Subcutaneous abdominal adipose tissue (tissue), 5 donors: ENCODE measurements around the gene KRTDAP.

Experiments used
- H3K27ac ChIP-seq: one replicate; pipeline ENCODE4 v1.7.0; 2013; ENCODE audit warnings: low read depth, mild to moderate bottlenecking, inconsistent platforms, low read length, moderate library complexity
- H3K27me3 ChIP-seq, 5 donors: one replicate each; pipeline ENCODE4 v1.7.0; 2013; ENCODE audit warnings: low read length in 5 of 5, inconsistent platforms in 1 of 5; ENCODE audit not compliant: control insufficient read depth in 5 of 5, insufficient read depth in 4 of 5
- H3K36me3 ChIP-seq, 5 donors: one replicate each; pipeline ENCODE4 v1.7.0; 2013; ENCODE audit warnings: low read length in 5 of 5; ENCODE audit not compliant: control insufficient read depth in 5 of 5, insufficient read depth in 5 of 5
- H3K4me1 ChIP-seq, 5 donors: one replicate each; pipeline ENCODE4 v1.7.0; 2013; ENCODE audit warnings: low read length in 5 of 5, mild to moderate bottlenecking in 3 of 5, moderate library complexity in 1 of 5; ENCODE audit not compliant: control insufficient read depth in 5 of 5, insufficient read depth in 5 of 5
- H3K4me3 ChIP-seq, 5 donors: one replicate each; pipeline ENCODE4 v1.7.0; 2013; ENCODE audit warnings: low read length in 5 of 5, low read depth in 1 of 5
- H3K9ac ChIP-seq, 5 donors: one replicate each; pipeline ENCODE4 v1.7.0; 2013; ENCODE audit warnings: low read length in 5 of 5, mild to moderate bottlenecking in 4 of 5, moderate library complexity in 3 of 5
- H3K9me3 ChIP-seq, 5 donors: one replicate each; pipeline ENCODE4 v1.7.0; 2013; ENCODE audit warnings: low read length in 5 of 5; ENCODE audit not compliant: control insufficient read depth in 5 of 5
- donor health status: healthy.
- donor health status: healthy.
- donor health status: healthy.
- donor health status: healthy.
- donor health status: healthy.

Gene KRTDAP

DNA sequence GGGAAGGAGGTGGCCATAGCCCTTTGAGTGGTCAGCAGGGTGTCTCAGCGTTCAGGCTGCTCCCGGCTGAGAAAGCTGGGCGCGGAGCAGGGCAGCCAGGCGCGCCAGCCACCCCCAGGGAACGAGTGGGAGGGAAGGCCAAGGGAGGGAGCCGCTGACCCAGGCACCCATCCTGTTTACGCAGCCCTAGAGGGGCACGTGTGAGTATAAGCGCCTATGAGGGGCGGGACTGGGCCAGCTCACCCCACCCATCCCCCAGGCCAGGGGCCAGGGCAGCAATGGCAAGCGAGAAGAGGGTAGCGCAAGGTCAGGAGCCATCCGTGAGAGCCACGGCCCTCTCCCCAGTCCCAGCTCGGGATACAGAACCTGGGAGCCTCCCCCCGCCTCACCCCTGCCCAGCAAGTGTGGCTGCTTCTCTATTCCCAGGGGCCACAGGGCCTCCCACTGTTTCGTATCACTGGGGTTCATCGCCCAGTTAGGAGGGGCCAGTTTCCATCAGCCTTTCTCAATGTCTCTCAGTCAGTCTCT lies 24.1 kb upstream of the KRTDAP start:
- Histone ChIP-seq H3K27ac (no peak overlapping the region), H3K9me3 (no peaks in the 10 kb centered on the region), H3K36me3 (no peaks in the 10 kb centered on the region), H3K27me3 (peaks cover 28 to 44% (median 43%) of the 10 kb centered on the region in 5 donors), H3K9ac (no peak overlapping the region), H3K4me1 (peaks cover 0 to 19% (median 13%) of the 10 kb centered on the region in 5 donors), H3K4me3 (no peak overlapping the region)

- H3K27me3 ChIP-seq = peaks cover 32 to 48% (median 45%) of the 10 kb centered on the region in 5 donors
- no peak within 1 kb of the TSS for H3K27ac ChIP-seq
- no peak within 1 kb of the TSS for H3K9ac ChIP-seq
- no peaks in the 10 kb centered on the region for H3K36me3 ChIP-seq
- H3K9me3 ChIP-seq = no peaks in the 10 kb centered on the region
- no peak within 1 kb of the TSS for H3K4me3 ChIP-seq
- peaks cover 0 to 20% (median 13%) of the 10 kb centered on the region in 5 donors for H3K4me1 ChIP-seq
Observed at GRCh38 chr19:35513628-35514281, 23.5 kb upstream of the KRTDAP start, which contains the start of gene DMKN. Gene DMKN (minus strand): TSS chr19:35513649. CDS start chr19:35513475, 174 bp downstream.

DNA sequence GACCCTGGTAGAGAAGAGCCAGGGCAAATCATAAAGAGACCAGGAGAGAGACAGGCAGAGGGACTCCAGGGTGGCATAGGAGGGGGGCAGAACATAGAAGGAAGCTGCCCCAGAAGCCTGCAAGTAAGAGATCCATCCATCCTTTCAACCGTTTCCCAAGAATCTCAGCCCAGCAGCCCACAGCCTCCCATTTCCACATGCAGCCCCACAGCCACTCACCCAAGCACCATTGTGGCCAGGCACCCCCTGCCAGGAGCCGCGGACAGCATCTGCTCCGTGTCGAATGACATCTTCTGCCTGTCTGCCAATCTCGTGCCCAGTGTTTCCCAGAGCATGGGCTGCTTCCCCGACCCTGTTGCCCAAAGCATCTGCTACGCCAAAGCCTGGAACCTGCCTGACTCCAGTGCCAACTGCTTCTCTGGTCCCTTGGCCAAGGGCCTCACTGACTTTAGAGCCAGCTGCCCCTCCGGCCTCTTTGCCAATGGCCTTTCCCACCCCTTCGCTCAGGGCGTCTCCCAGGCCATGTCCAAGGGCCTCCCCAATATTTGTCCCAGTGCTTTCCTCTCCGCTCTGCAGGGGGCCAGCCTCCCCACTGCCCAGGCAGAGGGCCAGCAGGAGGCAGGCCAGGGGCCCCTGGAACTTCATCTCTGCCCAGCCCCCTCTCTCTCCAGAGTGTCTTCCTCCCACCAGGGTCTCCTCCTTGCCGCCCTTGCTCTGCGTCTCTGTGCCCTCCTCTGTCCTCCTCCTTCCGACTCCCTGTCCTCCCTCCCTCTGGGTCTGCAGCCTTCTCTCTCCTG lies 22.8 kb upstream of the KRTDAP start:
- peaks cover 0 to 20% (median 13%) of the 10 kb centered on the region in 5 donors for H3K4me1 ChIP-seq
- no peaks in the 10 kb centered on the region for H3K9me3 ChIP-seq
- no peak overlapping the region for H3K27ac ChIP-seq
- no peak overlapping the region for H3K9ac ChIP-seq
- no peak overlapping the region for H3K4me3 ChIP-seq
- H3K36me3 ChIP-seq = no peaks in the 10 kb centered on the region
- peaks cover 32 to 52% (median 46%) of the 10 kb centered on the region in 5 donors for H3K27me3 ChIP-seq

- Histone ChIP-seq H3K27me3 (peaks cover 46 to 57% (median 54%) of the 10 kb centered on the region in 5 donors), H3K9me3 (no peaks in the 10 kb centered on the region), H3K4me3 (no peak overlapping the region), H3K4me1 (peaks cover 0 to 20% (median 13%) of the 10 kb centered on the region in 5 donors), H3K27ac (no peak overlapping the region), H3K9ac (no peak overlapping the region), H3K36me3 (no peaks in the 10 kb centered on the region)
Observed at GRCh38 chr19:35511337-35511736, 21.1 kb upstream of the KRTDAP start.

GRCh38 chr19:35510626-35510964 lies 20.3 kb upstream of the KRTDAP start:
- Histone ChIP-seq H3K27ac (no peak overlapping the region), H3K4me1 (peaks cover 0 to 20% (median 13%) of the 10 kb centered on the region in 5 donors), H3K9me3 (no peaks in the 10 kb centered on the region), H3K27me3 (peaks cover 47 to 64% (median 54%) of the 10 kb centered on the region in 5 donors), H3K36me3 (no peaks in the 10 kb centered on the region), H3K4me3 (peak overlapping the region in 2 of 5 donors; percentile 50 to 54), H3K9ac (no peak overlapping the region)

DNA sequence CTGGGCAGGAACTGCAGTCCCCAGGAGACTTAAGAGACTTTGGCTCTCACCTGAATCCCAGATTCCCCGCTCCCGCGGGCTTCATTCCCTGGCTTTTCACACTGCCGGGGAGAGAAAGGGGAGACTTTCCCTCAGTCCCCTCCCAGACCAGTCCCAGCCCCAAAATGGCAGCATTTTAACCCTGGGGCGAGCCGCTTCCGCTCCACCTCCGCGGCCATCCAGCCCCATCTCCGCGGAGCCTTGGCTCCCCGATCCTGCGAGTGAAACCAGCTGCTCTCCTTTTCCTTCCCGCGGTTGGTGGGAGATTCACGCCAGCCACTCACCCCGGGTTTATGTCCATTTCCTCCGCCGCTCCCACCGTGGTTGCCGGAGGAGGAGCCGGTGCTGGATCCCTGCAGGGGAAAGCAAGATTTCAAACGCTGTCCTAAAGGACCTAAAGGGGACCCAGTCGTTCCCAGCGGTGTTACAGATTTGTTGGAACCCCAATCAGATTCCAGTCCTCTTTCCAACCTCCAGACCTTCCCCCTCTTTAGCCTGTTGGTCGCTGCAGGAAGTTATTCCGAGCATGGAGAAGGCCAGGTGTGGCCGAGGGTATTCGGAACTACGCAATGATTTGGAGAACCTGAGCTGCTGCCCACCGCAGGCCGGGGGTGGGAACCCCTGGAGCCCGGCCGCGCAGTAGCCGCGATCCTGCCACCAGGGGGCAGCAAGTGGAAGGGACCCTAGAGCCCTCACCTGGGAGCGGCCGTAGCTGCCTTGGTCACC lies 19.8 kb upstream of the KRTDAP start:
- Histone ChIP-seq H3K4me1 (peaks cover 0 to 20% (median 13%) of the 10 kb centered on the region in 5 donors), H3K36me3 (no peaks in the 10 kb centered on the region), H3K9me3 (no peaks in the 10 kb centered on the region), H3K4me3 (peak overlapping the region; percentile 26 to 61 (median 50)), H3K27me3 (peaks cover 50 to 70% (median 54%) of the 10 kb centered on the region in 5 donors), H3K27ac (no peak overlapping the region), H3K9ac (peak overlapping the region in 1 of 5 donors; percentile 58)

- Histone ChIP-seq H3K27me3 (peaks cover 49 to 66% (median 49%) of the 10 kb centered on the region in 5 donors), H3K4me3 (peak overlapping the region in 1 of 5 donors; percentile 50), H3K4me1 (peaks cover 0 to 17% (median 13%) of the 10 kb centered on the region in 5 donors), H3K9me3 (no peaks in the 10 kb centered on the region), H3K27ac (no peak overlapping the region), H3K9ac (no peak overlapping the region), H3K36me3 (no peaks in the 10 kb centered on the region)
Observed at GRCh38 chr19:35509018-35509652, 18.9 kb upstream of the KRTDAP start.

DNA sequence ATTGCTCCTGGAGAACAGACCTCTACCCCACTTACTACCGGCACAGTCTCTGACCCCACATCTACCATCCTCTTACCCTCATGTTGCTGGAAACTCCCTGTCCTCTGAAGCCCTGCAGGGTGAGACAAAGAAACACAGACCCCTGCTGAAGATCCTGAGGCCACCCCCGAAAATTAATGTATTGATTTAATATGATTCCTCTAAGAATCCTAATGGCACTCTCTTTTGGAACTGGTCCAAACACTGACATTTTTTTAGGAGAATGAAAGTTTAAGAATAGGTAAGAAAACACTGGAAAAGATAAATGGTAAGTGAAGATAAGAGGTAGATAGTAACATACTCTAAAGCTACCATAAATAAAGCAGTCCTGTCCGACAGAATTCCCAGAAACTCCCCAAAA lies 17.9 kb upstream of the KRTDAP start:
- Histone ChIP-seq H3K9ac (no peak overlapping the region), H3K9me3 (no peaks in the 10 kb centered on the region), H3K27me3 (peaks cover 39 to 58% (median 43%) of the 10 kb centered on the region in 5 donors), H3K4me1 (peaks cover 0 to 14% (median 11%) of the 10 kb centered on the region in 5 donors), H3K27ac (no peak overlapping the region), H3K36me3 (no peaks in the 10 kb centered on the region), H3K4me3 (no peak overlapping the region)

GRCh38 chr19:35507561-35507960 lies 17.3 kb upstream of the KRTDAP start:
- Histone ChIP-seq H3K27me3 (peaks cover 36 to 53% (median 37%) of the 10 kb centered on the region in 5 donors), H3K9ac (no peak overlapping the region), H3K4me1 (peaks cover 0 to 14% (median 11%) of the 10 kb centered on the region in 5 donors), H3K9me3 (no peaks in the 10 kb centered on the region), H3K4me3 (no peak overlapping the region), H3K36me3 (no peaks in the 10 kb centered on the region), H3K27ac (no peak overlapping the region)
